ENCODE results near the gene SEPTIN10. TPM values are rescaled to one million over a fixed set of nuclear protein-coding genes. Genes with fewer than 3 reads are reported as not detected.

Gene SEPTIN10
- total and polyA plus RNA-seq, 9 of the 15 experiments (the other 6 are each of a cell fraction or from before 2014, with no cell fraction given) = 0.40 TPM; not detected in 8

DNA sequence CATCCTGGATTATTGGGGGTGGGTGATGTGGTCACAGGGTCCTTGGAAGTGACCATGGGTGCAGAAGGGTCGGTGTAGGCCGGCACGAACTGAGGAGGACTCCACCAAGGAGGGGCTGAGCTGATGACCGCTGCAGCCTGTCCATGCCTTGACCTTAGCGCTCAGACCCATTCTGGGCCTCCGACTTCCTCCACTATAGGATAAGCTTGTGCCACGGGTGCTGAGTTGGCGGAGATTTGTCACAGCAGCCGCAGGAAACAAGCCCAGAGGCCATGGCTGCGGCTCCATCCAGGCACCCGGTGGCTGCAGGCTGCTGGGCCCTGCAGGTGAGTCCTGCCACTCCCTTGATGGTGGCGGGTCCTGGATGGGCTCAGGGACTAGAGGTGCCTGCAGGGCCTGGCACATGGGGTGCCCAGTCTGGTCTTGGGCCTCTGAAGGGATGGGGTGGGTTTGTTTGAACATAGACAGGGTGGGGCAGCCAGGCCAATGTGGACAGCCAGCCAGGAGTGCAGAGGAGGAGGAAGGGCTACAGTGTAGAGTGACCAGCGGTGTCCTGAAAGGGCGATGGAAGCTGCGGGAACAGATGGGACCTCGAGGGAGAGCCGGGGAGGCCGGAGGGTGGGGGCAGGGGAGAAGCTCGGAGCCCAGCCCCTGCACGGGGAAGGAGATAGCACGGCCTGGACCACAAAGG lies 84.8 kb downstream of the SEPTIN10 start:
- no peak for ATAC-seq
- WGBS (ENCODE audit: insufficient coverage, low coverage, missing lambda C conversion rate) = 4% methylated on average over 21 of the region's 21 CpGs
- no peak for DNase-seq (ENCODE audit: extremely low read depth in 1 of 4, low spot score in 3 of 4)
- TF ChIP-seq ZEB2 (IDR thresholded peaks at IDR 0.05) = no peak
- no peak for TF ChIP-seq SETDB1 (IDR thresholded peaks at IDR 0.05; ENCODE audit: low read length)
- TF ChIP-seq ZNF184 (CRISPR knock-in tag; IDR thresholded peaks at IDR 0.05) = no peak
- no peak for TF ChIP-seq TGIF2 (CRISPR knock-in tag; IDR thresholded peaks at IDR 0.05)
- TF ChIP-seq RUNX1 (IDR thresholded peaks at IDR 0.05; ENCODE audit: low read depth) = no peak
- no peak for TF ChIP-seq STAT5B (CRISPR knock-in tag; IDR thresholded peaks at IDR 0.05)
- TF ChIP-seq RNF2 (IDR thresholded peaks at IDR 0.05) = no peak
- TF ChIP-seq MYBL2 (IDR thresholded peaks at IDR 0.05; ENCODE audit: low read depth) = no peak
- no peak for TF ChIP-seq MYBL2 (CRISPR knock-in tag; IDR thresholded peaks at IDR 0.05; ENCODE audit: borderline replicate concordance)
- TF ChIP-seq NFE2 (IDR thresholded peaks at IDR 0.05; ENCODE audit: low read depth) = no peak
- TF ChIP-seq RAD51 (IDR thresholded peaks at IDR 0.05; ENCODE audit: borderline replicate concordance, low read depth) = no peak
- no peak for TF ChIP-seq KLF10 (CRISPR knock-in tag; IDR thresholded peaks at IDR 0.05)
- TF ChIP-seq, protein P1, sequence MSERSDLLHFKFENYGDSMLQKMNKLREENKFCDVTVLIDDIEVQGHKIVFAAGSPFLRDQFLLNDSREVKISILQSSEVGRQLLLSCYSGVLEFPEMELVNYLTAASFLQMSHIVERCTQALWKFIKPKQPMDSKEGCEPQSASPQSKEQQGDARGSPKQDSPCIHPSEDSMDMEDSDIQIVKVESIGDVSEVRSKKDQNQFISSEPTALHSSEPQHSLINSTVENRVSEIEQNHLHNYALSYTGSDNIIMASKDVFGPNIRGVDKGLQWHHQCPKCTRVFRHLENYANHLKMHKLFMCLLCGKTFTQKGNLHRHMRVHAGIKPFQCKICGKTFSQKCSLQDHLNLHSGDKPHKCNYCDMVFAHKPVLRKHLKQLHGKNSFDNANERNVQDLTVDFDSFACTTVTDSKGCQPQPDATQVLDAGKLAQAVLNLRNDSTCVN (CRISPR knock-in tag; IDR thresholded peaks at IDR 0.05) = no peak
- TF ChIP-seq, protein P2, sequence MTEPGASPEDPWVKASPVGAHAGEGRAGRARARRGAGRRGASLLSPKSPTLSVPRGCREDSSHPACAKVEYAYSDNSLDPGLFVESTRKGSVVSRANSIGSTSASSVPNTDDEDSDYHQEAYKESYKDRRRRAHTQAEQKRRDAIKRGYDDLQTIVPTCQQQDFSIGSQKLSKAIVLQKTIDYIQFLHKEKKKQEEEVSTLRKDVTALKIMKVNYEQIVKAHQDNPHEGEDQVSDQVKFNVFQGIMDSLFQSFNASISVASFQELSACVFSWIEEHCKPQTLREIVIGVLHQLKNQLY (CRISPR knock-in tag; conservative IDR thresholded peaks at IDR 0.05) = no peak
- no peak for TF ChIP-seq COPS2 (conservative IDR thresholded peaks at IDR 0.05)
- no peak for TF ChIP-seq TRIM24 (IDR thresholded peaks at IDR 0.05)
- no peak for TF ChIP-seq SREBF2 (CRISPR knock-in tag; IDR thresholded peaks at IDR 0.05)
- TF ChIP-seq ZNF263 (CRISPR knock-in tag; IDR thresholded peaks at IDR 0.05; ENCODE audit: borderline replicate concordance) = no peak
- TF ChIP-seq ZNF717 (CRISPR knock-in tag; IDR thresholded peaks at IDR 0.05) = no peak
- TF ChIP-seq, protein P3, sequence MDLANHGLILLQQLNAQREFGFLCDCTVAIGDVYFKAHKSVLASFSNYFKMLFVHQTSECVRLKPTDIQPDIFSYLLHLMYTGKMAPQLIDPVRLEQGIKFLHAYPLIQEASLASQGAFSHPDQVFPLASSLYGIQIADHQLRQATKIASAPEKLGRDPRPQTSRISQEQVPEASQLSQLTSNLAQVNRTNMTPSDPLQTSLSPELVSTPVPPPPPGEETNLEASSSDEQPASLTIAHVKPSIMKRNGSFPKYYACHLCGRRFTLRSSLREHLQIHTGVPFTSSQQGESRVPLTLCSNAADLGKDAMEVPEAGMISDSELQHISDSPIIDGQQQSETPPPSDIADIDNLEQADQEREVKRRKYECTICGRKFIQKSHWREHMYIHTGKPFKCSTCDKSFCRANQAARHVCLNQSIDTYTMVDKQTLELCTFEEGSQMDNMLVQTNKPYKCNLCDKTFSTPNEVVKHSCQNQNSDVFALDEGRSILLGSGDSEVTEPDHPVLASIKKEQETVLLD (IDR thresholded peaks at IDR 0.05) = no peak
- no TSS peak for BruUV-seq (replicated peaks)
- H3K79me2 ChIP-seq (ENCODE audit: control insufficient read depth, insufficient read depth, low read length) = no peaks in the 10 kb centered on the region
- peaks cover 0 to 59% of the 10 kb centered on the region in 2 experiments; a peak in 3 of 5 replicates for H3K27me3 ChIP-seq (ENCODE audit: control insufficient read depth in 2 of 2, insufficient read depth in 2 of 2, low read length in 2 of 2)
- no peak overlapping the region for H2AFZ ChIP-seq (ENCODE audit: low read depth, low read length)
- ChIA-PET POLR2A (no interaction called here), CTCF (ENCODE audit: low intra/inter-chr PET ratio) (no interaction called here)
- H3K36me3 ChIP-seq (ENCODE audit: control insufficient read depth, insufficient read depth, low read length) = no peaks in the 10 kb centered on the region
- no peak overlapping the region for H3K4me2 ChIP-seq (ENCODE audit: insufficient read depth, low read length)
- no peaks in the 10 kb centered on the region for H3K9me3 ChIP-seq (replicated peaks; ENCODE audit: control insufficient read depth, insufficient read depth, low read depth, low read length)
- H3K9ac ChIP-seq (ENCODE audit: insufficient read depth in 1 of 2, low read depth in 2 of 2, low read length in 2 of 2) = no peak overlapping the region
- H3K27ac ChIP-seq (ENCODE audit: extremely low read depth, low read depth, low read length) = no peak overlapping the region
- H3K4me1 ChIP-seq (replicated peaks in 1 of 2; ENCODE audit: control insufficient read depth in 2 of 2, insufficient read depth in 2 of 2, low read length in 2 of 2) = no peaks in the 10 kb centered on the region
- intact Hi-C loops (cut with micrococcal nuclease) (no loop called here), in situ Hi-C loops (cut with MboI) (no loop called here)
- no peak overlapping the region for H3K4me3 ChIP-seq
- no peaks in the 10 kb centered on the region; the same call in 1 of the 2 replicates for H4K20me1 ChIP-seq (replicated peaks; ENCODE audit: control insufficient read depth, insufficient read depth, low read length)
- H3K9me1 ChIP-seq (ENCODE audit: control insufficient read depth, insufficient read depth, low read length) = no peaks in the 10 kb centered on the region
- no peak for FAIRE-seq

All from K562 (cell line).